GM12878 (cell line): Measurements from ENCODE around the gene LRP2BP. TPM values are rescaled to one million over a fixed set of nuclear protein-coding genes. Genes with fewer than 3 reads are reported as not detected.

Experiments used
- BACH1 ChIP-seq: fragments of 450-650 bp; IDR thresholded peaks from 2 replicates; pipeline ENCODE4 v1.6.1; 2017; ENCODE audit warnings: mild to moderate bottlenecking, borderline replicate concordance
- BHLHE40 ChIP-seq, 2 experiments: fragments of 450-650 bp in 1 of 2; IDR thresholded peaks; 2 replicates each; pipeline ENCODE4 v1.6.1; 2011 to 2017; ENCODE audit warnings: low read depth in 2 of 2, borderline replicate concordance in 1 of 2, improper control_type of control experiment in 1 of 2, low read length in 1 of 2, mild to moderate bottlenecking in 1 of 2
- CHD4 ChIP-seq: fragments of 200-600 bp; sonication (generic); IDR thresholded peaks from 2 replicates; pipeline ENCODE4 v1.6.1; 2016; ENCODE audit warnings: mild to moderate bottlenecking
- CREM ChIP-seq: IDR thresholded peaks from 2 replicates; pipeline ENCODE4 v1.6.1; 2014; ENCODE audit warnings: antibody characterized with exemption, low read depth
- GABPA ChIP-seq: IDR thresholded peaks from 2 replicates; pipeline ENCODE4 v1.6.1; 2014; ENCODE audit warnings: antibody characterized with exemption, low read depth, mild to moderate bottlenecking, inconsistent platforms
- HDAC2 ChIP-seq: fragments of 200-600 bp; sonication (generic); IDR thresholded peaks from 2 replicates; pipeline ENCODE4 v1.6.1; 2017
- IKZF1 ChIP-seq: fragments of 450-650 bp; conservative IDR thresholded peaks from 2 replicates; pipeline ENCODE4 v1.6.1; 2017; ENCODE audit warnings: antibody characterized with exemption, mild to moderate bottlenecking
- IRF4 ChIP-seq: IDR thresholded peaks from 2 replicates; pipeline ENCODE4 v1.6.1; 2011; ENCODE audit warnings: low read depth, low read length
- JUNB ChIP-seq: IDR thresholded peaks from 2 replicates; pipeline ENCODE4 v1.6.1; 2016; ENCODE audit warnings: antibody characterized with exemption, mild to moderate bottlenecking
- MAX ChIP-seq: IDR thresholded peaks from 2 replicates; pipeline ENCODE4 v1.6.1; 2012; ENCODE audit warnings: low read depth, low read length, improper control_type of control experiment
- MEF2B ChIP-seq: fragments of 450-650 bp; IDR thresholded peaks from 2 replicates; pipeline ENCODE4 v1.6.1; 2018; ENCODE audit warnings: mild to moderate bottlenecking, moderate library complexity; ENCODE audit not compliant: partially characterized antibody, poor library complexity, severe bottlenecking
- NKRF ChIP-seq: fragments of 450-650 bp; conservative IDR thresholded peaks from 2 replicates; pipeline ENCODE4 v1.6.1; 2017; ENCODE audit warnings: mild to moderate bottlenecking, moderate library complexity
- PRDM15 ChIP-seq: fragments of 450-650 bp; formaldehyde crosslinking; IDR thresholded peaks from 2 replicates; pipeline ENCODE4 v1.4.0; 2020; ENCODE audit warnings: mild to moderate bottlenecking, moderate library complexity
- SMAD1 ChIP-seq: fragments of 450-650 bp; IDR thresholded peaks from 2 replicates; pipeline ENCODE4 v1.6.1; 2018; ENCODE audit warnings: mild to moderate bottlenecking, low read depth; ENCODE audit not compliant: partially characterized antibody
- SMARCA5 ChIP-seq: fragments of 450-650 bp; IDR thresholded peaks from 2 replicates; pipeline ENCODE4 v1.6.1; 2017; ENCODE audit warnings: mild to moderate bottlenecking
- SMC3 ChIP-seq: IDR thresholded peaks from 2 replicates; pipeline ENCODE4 v1.6.1; 2011; ENCODE audit warnings: low read length, improper control_type of control experiment, borderline replicate concordance
- TARDBP ChIP-seq: IDR thresholded peaks from 2 replicates; pipeline ENCODE4 v1.6.1; 2016; ENCODE audit warnings: borderline replicate concordance
- WRNIP1 ChIP-seq: IDR thresholded peaks from 2 replicates; pipeline ENCODE4 v1.6.1; 2011; ENCODE audit warnings: low read depth, low read length, improper control_type of control experiment, borderline replicate concordance
- ZBTB4 ChIP-seq: fragments of 450-650 bp; formaldehyde crosslinking; IDR thresholded peaks from 2 replicates; pipeline ENCODE4 v1.4.0; 2022; ENCODE audit warnings: mild to moderate bottlenecking, moderate library complexity
- ZNF622 ChIP-seq: fragments of 450-650 bp; IDR thresholded peaks from 2 replicates; pipeline ENCODE4 v1.6.1; 2017; ENCODE audit warnings: mild to moderate bottlenecking, inconsistent platforms
- ZZZ3 ChIP-seq: IDR thresholded peaks from 2 replicates; pipeline ENCODE4 v1.6.1; 2011; ENCODE audit warnings: low read depth; ENCODE audit not compliant: control insufficient read depth, insufficient read length
- polyA plus RNA-seq, 11 experiments: library from polyadenylated mRNA; depleted of rRNA in 4 of 11; unstranded in 6 of 11; stranded (reverse) in 5 of 11; fragments of >200 nt; fragmentation: Nextera tagmentation in 4 of 11; fragmentation: Illumina TruSeq in 1 of 11; extraction: Ambion mirVana in 4 of 11; extraction: Trizol in 1 of 11; gene quantifications; 1 replicate in 1 of 11; 2 replicates in 10 of 11; pipeline versions ENCODE4 v1.2.1 to v1.2.3, GENCODE V29; 2011 to 2016; ENCODE audit warnings: inconsistent platforms in 2 of 11, missing spikeins in 2 of 11, low read depth in 1 of 11
- total RNA-seq, 4 experiments: library from RNA; depleted of rRNA in 3 of 4; stranded (reverse); fragments of >200 nt in 3 of 4; fragmentation: Illumina TruSeq in 1 of 4; extraction: Trizol in 1 of 4; gene quantifications; 2 replicates each; pipeline versions ENCODE4 v1.2.1 to v1.2.3, GENCODE V29; 2013 to 2021
- TF ChIP-seq, protein P1 (sequence below): fragments of 450-650 bp; IDR thresholded peaks from 2 replicates; pipeline ENCODE4 v1.6.1; 2017; ENCODE audit warnings: borderline replicate concordance

The LRP2BP gene
- total and polyA plus RNA-seq, 10 of the 15 experiments (the other 5 are each of a cell fraction or from before 2014, with no cell fraction given), result 0.27 to 5.2 (median 1.0) TPM

DNA sequence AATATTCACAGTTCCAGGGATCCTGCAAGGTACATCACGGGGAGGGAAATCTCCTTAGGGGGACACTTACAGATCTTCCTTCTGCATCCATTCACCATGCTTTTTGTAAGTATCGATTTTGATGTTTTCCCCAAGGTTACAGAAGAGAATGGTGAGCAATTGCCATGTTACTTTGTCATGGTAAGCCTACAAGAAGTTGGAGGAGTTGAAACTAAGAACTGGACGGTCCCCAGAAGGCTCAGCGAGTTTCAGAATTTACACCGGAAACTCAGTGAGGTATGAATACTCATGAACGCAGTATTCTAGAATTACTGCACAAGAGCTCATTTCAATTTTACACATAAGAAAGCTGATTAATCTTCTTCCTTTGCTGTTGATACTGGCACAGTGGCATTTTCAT lies 53.9 kb downstream of the LRP2BP start (continued):
- TF ChIP-seq TARDBP (no peak), ZZZ3 (no peak), SMARCA5 (no peak), ZBTB4 (no peak), NKRF (no peak), BACH1 (no peak), GABPA (peak; percentile 39; the same call in 1 of the 2 replicates), SMC3 (no peak), CREM (peak; percentile 54), MEF2B (peak; percentile 21), BHLHE40 (IDR thresholded peaks at IDR 0.05; ENCODE audit: borderline replicate concordance in 1 of 2, low read depth in 2 of 2, low read length in 1 of 2) (no peak), JUNB (peak; percentile 47), ZNF622 (no peak), HDAC2 (no peak), IRF4 (no peak), SMAD1 (no peak), MAX (no peak), CHD4 (no peak), PRDM15 (CRISPR knock-in tag) (no peak), IKZF1 (peak; percentile 23; the same call in 1 of the 2 replicates), WRNIP1 (no peak)
- TF ChIP-seq, protein P1, sequence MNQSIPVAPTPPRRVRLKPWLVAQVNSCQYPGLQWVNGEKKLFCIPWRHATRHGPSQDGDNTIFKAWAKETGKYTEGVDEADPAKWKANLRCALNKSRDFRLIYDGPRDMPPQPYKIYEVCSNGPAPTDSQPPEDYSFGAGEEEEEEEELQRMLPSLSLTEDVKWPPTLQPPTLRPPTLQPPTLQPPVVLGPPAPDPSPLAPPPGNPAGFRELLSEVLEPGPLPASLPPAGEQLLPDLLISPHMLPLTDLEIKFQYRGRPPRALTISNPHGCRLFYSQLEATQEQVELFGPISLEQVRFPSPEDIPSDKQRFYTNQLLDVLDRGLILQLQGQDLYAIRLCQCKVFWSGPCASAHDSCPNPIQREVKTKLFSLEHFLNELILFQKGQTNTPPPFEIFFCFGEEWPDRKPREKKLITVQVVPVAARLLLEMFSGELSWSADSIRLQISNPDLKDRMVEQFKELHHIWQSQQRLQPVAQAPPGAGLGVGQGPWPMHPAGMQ, result no peak
